OCI-LY1 (cell line): ENCODE data around the gene MIA2.

Experiments used
- H2AFZ ChIP-seq: fragments of 200-600 bp; sonication (generic), shearing (Covaris generic); 2 replicates; pipeline ENCODE4 v1.6.0; 2014; ENCODE audit warnings: antibody characterized with exemption, mild to moderate bottlenecking, low read length
- H3F3A ChIP-seq: fragments of 200-600 bp; sonication (generic), shearing (Covaris generic); 2 replicates; pipeline ENCODE4 v1.6.0; 2014; ENCODE audit warnings: mild to moderate bottlenecking, antibody characterized with exemption, low read length, moderate library complexity; ENCODE audit not compliant: insufficient read depth
- H3K27ac ChIP-seq: fragments of 200-600 bp; sonication (generic); 2 replicates; pipeline ENCODE4 v1.5.1; 2014; ENCODE audit warnings: low read length, mixed run types, mild to moderate bottlenecking, low read depth; ENCODE audit not compliant: poor library complexity, severe bottlenecking
- H3K27me3 ChIP-seq: fragments of 200-600 bp; sonication (generic); 2 replicates; pipeline ENCODE4 v1.6.0; 2014; ENCODE audit warnings: antibody characterized with exemption, mild to moderate bottlenecking, low read length, moderate library complexity; ENCODE audit not compliant: insufficient read depth
- H3K36me3 ChIP-seq: fragments of 200-600 bp; sonication (generic); 2 replicates; pipeline ENCODE4 v1.6.1; 2014; ENCODE audit warnings: mild to moderate bottlenecking, antibody characterized with exemption, low read length, moderate library complexity, mixed read lengths; ENCODE audit not compliant: insufficient read depth
- H3K4me1 ChIP-seq: fragments of 200-600 bp; sonication (generic); 2 replicates; pipeline ENCODE4 v1.5.1; 2014; ENCODE audit warnings: mild to moderate bottlenecking, low read length, moderate library complexity; ENCODE audit not compliant: insufficient read depth, severe bottlenecking
- H3K4me2 ChIP-seq: fragments of 200-600 bp; sonication (generic), shearing (Covaris generic); 2 replicates; pipeline ENCODE4 v1.6.1; 2014; ENCODE audit warnings: low read length
- H3K4me3 ChIP-seq: fragments of 200-600 bp; sonication (generic); 2 replicates; pipeline ENCODE4 v1.5.1; 2014; ENCODE audit warnings: low read length, low read depth, mild to moderate bottlenecking, mixed read lengths; ENCODE audit not compliant: poor library complexity, severe bottlenecking
- H3K79me2 ChIP-seq: fragments of 200-600 bp; shearing (Covaris generic); 2 replicates; pipeline ENCODE4 v1.6.1; 2016; ENCODE audit warnings: mixed run types, low read length, mixed read lengths; ENCODE audit not compliant: insufficient read depth
- H3K9ac ChIP-seq: fragments of 200-600 bp; sonication (generic), shearing (Covaris generic); 2 replicates; pipeline ENCODE4 v1.6.1; 2014; ENCODE audit warnings: mild to moderate bottlenecking, low read length, mixed read lengths
- H3K9me2 ChIP-seq: fragments of 200-600 bp; sonication (generic), shearing (Covaris generic); 2 replicates; pipeline ENCODE4 v1.6.1; 2014; ENCODE audit warnings: low read depth, mild to moderate bottlenecking, low read length, mixed read lengths
- H3K9me3 ChIP-seq: fragments of 200-600 bp; shearing (Covaris generic); 2 replicates; pipeline ENCODE4 v1.6.1; 2014; ENCODE audit warnings: low read length, mixed read lengths
- H4K20me1 ChIP-seq: fragments of 200-600 bp; sonication (generic), shearing (Covaris generic); 2 replicates; pipeline ENCODE4 v1.6.0; 2016; ENCODE audit warnings: mild to moderate bottlenecking, low read length; ENCODE audit not compliant: insufficient read depth
- EZH2 ChIP-seq: fragments of 200-600 bp; sonication (generic), shearing (Covaris generic); IDR thresholded peaks from 2 replicates; pipeline ENCODE4 v1.8.0; 2017; ENCODE audit warnings: borderline replicate concordance, mixed run types, mild to moderate bottlenecking, antibody characterized with exemption, low read length, moderate library complexity, mixed read lengths
- TF ChIP-seq, protein P1 (sequence below): fragments of 200-600 bp; sonication (generic), shearing (Covaris generic); IDR thresholded peaks from 2 replicates; pipeline ENCODE4 v1.5.1; 2017; ENCODE audit warnings: mild to moderate bottlenecking, antibody characterized with exemption, low read length, moderate library complexity, mixed read lengths

The MIA2 gene

DNA sequence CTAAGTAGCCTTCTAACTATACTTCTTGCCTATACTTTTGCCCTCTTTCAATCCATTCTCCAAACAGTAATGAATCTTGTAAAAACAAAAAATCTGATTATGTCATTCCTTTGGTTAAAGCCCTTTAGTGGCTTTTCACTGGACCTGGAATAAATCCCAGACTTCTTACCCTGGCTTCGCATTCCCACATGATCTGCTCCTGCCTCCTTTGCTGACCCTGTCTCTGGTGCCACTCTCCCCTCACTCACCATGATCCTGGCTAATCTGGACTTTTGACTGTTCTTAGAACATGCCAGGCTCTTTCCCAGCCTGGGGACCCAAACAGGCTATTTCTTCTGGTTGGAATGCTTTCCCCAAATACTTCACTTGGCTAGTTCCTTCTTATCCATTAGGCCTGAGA, 7.9 kb downstream of the MIA2 start:
- Histone ChIP-seq H3K9ac (no peak overlapping the region), H3K27me3 (no peaks in the 10 kb centered on the region), H3K4me1 (no peaks in the 10 kb centered on the region), H2AFZ (no peak overlapping the region), H3K4me3 (no peak overlapping the region), H4K20me1 (no peaks in the 10 kb centered on the region), H3F3A (no peaks in the 10 kb centered on the region), H3K9me2 (no peaks in the 10 kb centered on the region), H3K27ac (no peak overlapping the region), H3K36me3 (no peaks in the 10 kb centered on the region), H3K9me3 (no peaks in the 10 kb centered on the region), H3K4me2 (no peak overlapping the region), H3K79me2 (no peaks in the 10 kb centered on the region)
- no peak for TF ChIP-seq EZH2
- TF ChIP-seq, protein P1, sequence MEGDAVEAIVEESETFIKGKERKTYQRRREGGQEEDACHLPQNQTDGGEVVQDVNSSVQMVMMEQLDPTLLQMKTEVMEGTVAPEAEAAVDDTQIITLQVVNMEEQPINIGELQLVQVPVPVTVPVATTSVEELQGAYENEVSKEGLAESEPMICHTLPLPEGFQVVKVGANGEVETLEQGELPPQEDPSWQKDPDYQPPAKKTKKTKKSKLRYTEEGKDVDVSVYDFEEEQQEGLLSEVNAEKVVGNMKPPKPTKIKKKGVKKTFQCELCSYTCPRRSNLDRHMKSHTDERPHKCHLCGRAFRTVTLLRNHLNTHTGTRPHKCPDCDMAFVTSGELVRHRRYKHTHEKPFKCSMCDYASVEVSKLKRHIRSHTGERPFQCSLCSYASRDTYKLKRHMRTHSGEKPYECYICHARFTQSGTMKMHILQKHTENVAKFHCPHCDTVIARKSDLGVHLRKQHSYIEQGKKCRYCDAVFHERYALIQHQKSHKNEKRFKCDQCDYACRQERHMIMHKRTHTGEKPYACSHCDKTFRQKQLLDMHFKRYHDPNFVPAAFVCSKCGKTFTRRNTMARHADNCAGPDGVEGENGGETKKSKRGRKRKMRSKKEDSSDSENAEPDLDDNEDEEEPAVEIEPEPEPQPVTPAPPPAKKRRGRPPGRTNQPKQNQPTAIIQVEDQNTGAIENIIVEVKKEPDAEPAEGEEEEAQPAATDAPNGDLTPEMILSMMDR = no peak

DNA sequence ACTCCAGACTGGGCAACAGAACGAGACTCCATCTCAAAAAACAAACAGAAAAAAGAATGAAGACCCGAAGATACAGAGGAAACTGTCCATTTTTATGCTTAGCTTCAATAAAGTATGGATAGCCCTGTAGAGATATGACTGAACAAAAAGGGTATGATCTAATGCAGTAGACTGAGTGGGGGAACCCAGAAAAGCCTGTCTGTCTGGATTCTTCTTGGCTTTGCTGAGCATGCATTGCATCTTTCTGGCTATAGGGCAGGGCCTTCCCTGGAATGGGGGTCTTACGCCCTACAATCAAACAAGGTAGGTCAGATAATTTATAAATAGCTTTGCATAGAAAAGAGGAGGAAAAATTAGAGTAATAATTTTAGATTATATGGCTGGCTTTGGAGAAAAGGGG, 10.1 kb downstream of the MIA2 start:
- Histone ChIP-seq H3K4me3 (no peak overlapping the region), H3K27ac (no peak overlapping the region), H3K4me1 (no peaks in the 10 kb centered on the region), H3F3A (no peaks in the 10 kb centered on the region), H3K9me2 (no peaks in the 10 kb centered on the region), H3K27me3 (no peaks in the 10 kb centered on the region), H3K79me2 (no peaks in the 10 kb centered on the region), H3K9me3 (0 out of 2 replicates have a peak, but pooled peaks cover 2% of the 10 kb centered on the region), H2AFZ (no peak overlapping the region), H3K9ac (no peak overlapping the region), H4K20me1 (no peaks in the 10 kb centered on the region), H3K36me3 (no peaks in the 10 kb centered on the region), H3K4me2 (no peak overlapping the region)
- no peak for TF ChIP-seq EZH2
- TF ChIP-seq, protein P1 = no peak

DNA sequence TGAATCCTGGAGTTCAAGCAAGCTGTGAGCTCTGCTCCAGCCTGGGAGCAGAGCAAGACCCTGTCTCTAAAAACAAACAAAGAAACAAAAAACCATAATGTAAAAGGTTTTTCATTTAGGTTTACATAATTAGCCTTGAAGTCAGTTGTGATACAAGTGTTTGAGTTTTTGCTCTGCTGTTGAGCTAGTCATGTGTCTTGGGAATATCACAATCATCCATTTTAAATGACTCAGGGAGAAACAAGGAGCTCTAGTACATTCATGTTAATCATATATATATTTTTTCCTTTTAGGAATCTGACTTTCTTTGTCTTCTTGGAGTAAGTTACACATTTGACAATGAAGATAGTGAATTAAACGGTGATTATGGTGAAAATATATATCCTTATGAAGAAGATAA, 12.9 kb downstream of the MIA2 start:
- H3K27ac ChIP-seq = no peak overlapping the region
- no peaks in the 10 kb centered on the region for H4K20me1 ChIP-seq
- no peak overlapping the region for H3K4me3 ChIP-seq
- H3K9ac ChIP-seq = no peak overlapping the region
- no peaks in the 10 kb centered on the region for H3K27me3 ChIP-seq
- no peak for TF ChIP-seq EZH2
- TF ChIP-seq, protein P1 = no peak
- H3F3A ChIP-seq = no peaks in the 10 kb centered on the region
- no peaks in the 10 kb centered on the region for H3K36me3 ChIP-seq
- no peak overlapping the region for H2AFZ ChIP-seq
- no peaks in the 10 kb centered on the region for H3K79me2 ChIP-seq
- H3K9me2 ChIP-seq = no peaks in the 10 kb centered on the region
- H3K4me2 ChIP-seq = no peak overlapping the region
- no peaks in the 10 kb centered on the region for H3K4me1 ChIP-seq
- 0 out of 2 replicates have a peak, but pooled peaks cover 2% of the 10 kb centered on the region for H3K9me3 ChIP-seq
